ENCODE measurements around the gene TLR5. TPM values are rescaled to one million over a fixed set of nuclear protein-coding genes. Genes with fewer than 3 reads are reported as not detected.

The TLR5 gene
- total RNA-seq, 1 donor: not detected

- TF ChIP-seq CTCF (IDR thresholded peaks at IDR 0.05; ENCODE audit: insufficient read depth, low read depth, low read length): no peak
- no peak overlapping the region for H3K4me3 ChIP-seq (ENCODE audit: low read depth, low read length)
- DNase-seq (ENCODE audit: low read depth): no peak
These were observed 9.7 kb downstream of the TLR5 start for GRCh38 chr1:223133306-223133823.

- peak; percentile 87 for TF ChIP-seq CTCF (IDR thresholded peaks at IDR 0.05; ENCODE audit: insufficient read depth, low read depth, low read length)
- DNase-seq (ENCODE audit: low read depth): peak; percentile 38
- H3K4me3 ChIP-seq (ENCODE audit: low read depth, low read length): peak overlapping the region; percentile 19
These were observed 13.7 kb downstream of the TLR5 start for GRCh38 chr1:223129229-223129901.

GRCh38 chr1:223126741-223127140 is 16.3 kb downstream of the TLR5 start:
- H3K4me3 ChIP-seq (ENCODE audit: low read depth, low read length): no peak overlapping the region
- DNase-seq (ENCODE audit: low read depth): no peak
- no peak for TF ChIP-seq CTCF (IDR thresholded peaks at IDR 0.05; ENCODE audit: insufficient read depth, low read depth, low read length)

GRCh38 chr1:223125766-223126165 is 17.3 kb downstream of the TLR5 start:
- H3K4me3 ChIP-seq (ENCODE audit: low read depth, low read length): no peak overlapping the region

GRCh38 chr1:223123011-223123610 is 19.9 kb downstream of the TLR5 start:
- no peak for DNase-seq (ENCODE audit: low read depth)
- H3K4me3 ChIP-seq (ENCODE audit: low read depth, low read length): no peak overlapping the region
- no peak for TF ChIP-seq CTCF (IDR thresholded peaks at IDR 0.05; ENCODE audit: insufficient read depth, low read depth, low read length)

More at GRCh38 chr1:223125766-223126165, 17.3 kb downstream of the TLR5 start:
- no peak for DNase-seq (ENCODE audit: low read depth)
- TF ChIP-seq CTCF (IDR thresholded peaks at IDR 0.05; ENCODE audit: insufficient read depth, low read depth, low read length): no peak

GRCh38 chr1:223118418-223118817 is 24.6 kb downstream of the TLR5 start:
- no peak for DNase-seq (ENCODE audit: low read depth)
- no peak for TF ChIP-seq CTCF (IDR thresholded peaks at IDR 0.05; ENCODE audit: insufficient read depth, low read depth, low read length)

More at GRCh38 chr1:223118418-223118817, 24.6 kb downstream of the TLR5 start:
- H3K4me3 ChIP-seq (ENCODE audit: low read depth, low read length): no peak overlapping the region

Measured in fibroblast of villous mesenchyme (primary cell).